A549 treated with AZD9567 at 1 μM for 4 hours (cell line): ENCODE results near the gene CLN3. TPM values are rescaled to one million over a fixed set of nuclear protein-coding genes. Genes with fewer than 3 reads are reported as not detected.

Experiments used
- total RNA-seq: library from RNA; stranded (reverse); fragments of 200-300 nt; extraction: Qiagen RNA extraction; gene quantifications from 5 replicates; pipeline ENCODE4 v1.2.3, GENCODE V29; 2022; ENCODE audit not compliant: insufficient read depth

Gene CLN3
- 24.9 to 35.6 TPM (median 29.4 TPM) in 5 replicates for total RNA-seq

DNA sequence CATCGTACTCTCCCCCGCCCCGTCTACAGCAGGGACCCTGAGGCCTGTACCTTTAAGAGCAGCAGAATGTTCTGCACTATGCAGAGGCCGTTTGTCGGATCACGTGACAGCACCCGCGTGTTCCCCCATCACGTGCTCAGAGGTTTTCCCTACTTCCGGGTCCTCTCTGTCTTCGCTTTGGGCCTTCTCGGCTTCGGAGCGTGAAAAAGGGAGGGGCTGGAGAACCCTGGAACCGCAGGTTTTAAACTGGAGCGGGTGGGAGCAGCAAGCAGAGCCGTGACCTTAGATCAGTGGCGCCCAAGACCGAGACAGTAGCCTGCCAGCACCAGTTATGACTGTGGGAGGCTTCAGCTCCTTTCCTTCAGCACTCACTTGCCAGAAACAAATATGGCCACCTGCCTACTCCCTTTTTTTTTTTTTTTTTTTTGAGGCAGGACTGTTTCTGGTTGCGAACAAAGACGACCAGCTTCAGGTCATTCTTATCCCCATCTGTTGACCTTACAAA is at the start of gene CLN3:
Gene CLN3 (minus strand): TSS at position 105 of the 505 bp plus-strand sequence. CDS start 315 bp downstream, outside the sequence.

GRCh38 chr16:28538733-28539596 is 47.1 kb upstream of the CLN3 start, which contains the start of gene NUPR1:
NUPR1 (minus strand) TSS chr16:28538974; CDS start chr16:28538907, 67 bp downstream.

DNA sequence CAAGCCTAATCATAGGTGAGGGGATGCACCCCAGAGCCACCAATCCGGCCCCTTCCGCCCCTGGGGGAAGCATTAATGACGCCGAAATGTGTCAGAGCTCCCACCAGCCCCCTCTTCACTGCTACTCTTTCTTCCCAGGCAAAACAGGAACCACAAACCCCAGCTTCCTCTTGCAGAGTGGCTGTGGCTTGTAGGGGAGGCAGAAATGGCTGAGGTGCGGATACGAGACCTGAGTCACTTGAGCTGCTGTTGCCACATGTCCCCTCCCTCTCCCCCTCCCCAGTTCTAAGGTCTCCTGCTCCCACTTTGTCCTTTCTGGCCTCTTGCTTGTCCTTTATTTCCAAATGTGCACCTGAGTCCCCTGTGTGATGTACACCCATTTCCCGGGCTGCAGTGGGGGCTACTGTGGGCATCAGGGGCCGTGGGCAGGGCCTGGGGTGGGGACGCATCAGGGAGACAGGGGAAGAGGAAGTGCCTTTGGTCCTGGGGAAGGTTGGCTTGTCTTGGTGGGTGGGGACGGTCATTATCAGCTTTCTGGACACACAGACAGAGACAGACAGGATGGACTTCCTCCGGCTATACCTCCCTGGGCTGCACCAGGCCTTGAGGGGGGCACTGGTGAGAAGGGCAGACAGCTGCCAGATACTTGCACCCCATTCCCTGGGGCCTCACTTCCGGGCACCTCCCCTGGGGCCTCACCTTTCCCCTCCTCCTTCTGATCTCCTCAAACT is 2.4 kb upstream of the CLN3 start, which contains the start of gene APOBR:
Gene APOBR (plus strand): TSS at position 523 of the 731 bp plus-strand sequence. CDS start 39 bp downstream, at position 562.

Other genes starting within 250 kb of the CLN3 start
- gene SBK1, start 199.5 kb downstream of the CLN3 start, total RNA-seq = 0.15 to 1.0 TPM (median 0.25 TPM) in 5 replicates
- 2.0 to 5.2 TPM (median 2.3 TPM) in 5 replicates for gene NPIPB6, start 128.6 kb downstream of the CLN3 start, total RNA-seq
- 64.9 to 114 TPM (median 75.9 TPM) in 5 replicates for gene EIF3CL, start 88.2 kb downstream of the CLN3 start, total RNA-seq
- 0.10 to 0.30 TPM (median 0.18 TPM) in 4 of 5 replicates, not detected in the other for gene NPIPB7, start 19.7 kb downstream of the CLN3 start, total RNA-seq
- 0.03 to 0.06 TPM (median 0.04 TPM) in 4 of 5 replicates, not detected in the other for gene APOBR, start 2.6 kb upstream of the CLN3 start, total RNA-seq
- gene IL27, start 14.8 kb upstream of the CLN3 start, total RNA-seq = not detected in 5 replicates
- gene NUPR1, start 46.9 kb upstream of the CLN3 start, total RNA-seq = 12.2 to 19.1 TPM (median 15.2 TPM) in 5 replicates
- gene SGF29, start 61.8 kb upstream of the CLN3 start, total RNA-seq = 22.9 to 31.6 TPM (median 23.9 TPM) in 5 replicates
- 0.10 TPM in 1 of 5 replicates, not detected in the others for gene SULT1A2, start 105.0 kb upstream of the CLN3 start, total RNA-seq
- 3.3 to 6.4 TPM (median 5.0 TPM) in 5 replicates for gene SULT1A1, start 118.0 kb upstream of the CLN3 start, total RNA-seq
- 0.22 to 0.62 TPM (median 0.23 TPM) in 3 of 5 replicates, not detected in the others for gene NPIPB8, start 146.0 kb upstream of the CLN3 start, total RNA-seq
- gene EIF3C, start 219.4 kb upstream of the CLN3 start, total RNA-seq = 180 to 372 TPM (median 323 TPM) in 5 replicates